ENCODE measurements around the gene HDAC1.

Gene HDAC1

DNA sequence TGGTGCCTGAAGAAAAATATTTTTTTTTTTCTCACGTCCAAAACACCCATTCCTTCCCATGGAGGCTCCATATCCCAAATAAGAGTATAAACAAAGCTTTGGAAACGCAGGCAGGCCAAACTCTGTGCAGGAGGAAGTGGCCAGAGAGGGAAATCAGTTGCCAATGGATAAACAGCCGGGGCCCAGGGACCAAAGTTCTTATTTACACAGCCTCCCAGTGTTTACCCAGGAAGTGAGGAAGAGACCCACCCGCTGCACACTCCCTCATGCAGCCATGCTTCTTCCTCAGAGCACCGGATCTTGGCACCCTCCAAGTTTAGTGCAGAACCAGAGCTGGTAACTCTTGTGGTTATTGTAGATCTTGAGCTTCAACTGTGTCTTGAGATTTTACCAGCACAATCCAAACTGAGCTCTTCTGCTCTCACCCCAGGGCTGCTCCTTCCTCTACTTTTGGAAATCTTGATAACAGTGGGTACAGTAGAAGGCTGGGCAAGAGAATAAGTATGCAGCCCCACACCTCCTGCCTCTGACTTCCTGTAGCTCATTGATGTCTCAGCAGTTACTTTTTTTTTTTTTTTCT lies 29.9 kb downstream of the HDAC1 start:
- in situ Hi-C loops (cut with HindIII; ENCODE audit: low sequenced_read_pairs) = no loop called here

DNA sequence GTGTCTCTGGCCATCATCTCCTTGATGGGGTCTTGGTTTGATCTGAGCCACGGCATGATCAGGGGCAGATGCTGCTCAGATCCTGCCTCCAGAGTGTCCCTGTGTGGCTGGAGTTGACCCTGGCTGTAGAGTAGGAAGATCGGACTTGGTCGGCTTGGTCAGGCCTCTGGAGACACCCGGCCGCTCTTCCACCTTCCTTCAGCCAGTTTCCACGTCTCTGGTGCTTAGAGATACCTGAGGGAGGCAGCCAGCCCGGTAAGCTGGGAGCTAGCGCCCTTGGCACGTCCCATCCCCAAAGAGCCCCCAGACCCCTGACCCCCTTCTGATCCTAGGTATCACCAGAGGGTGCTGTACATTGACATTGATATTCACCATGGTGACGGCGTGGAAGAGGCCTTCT lies 35.3 kb downstream of the HDAC1 start:
- in situ Hi-C loops (cut with HindIII; ENCODE audit: low sequenced_read_pairs) = loop anchor here (5.0 kb wide), 1 partner anchor 50 kb away; no protein-coding TSS in a partner anchor

DNA sequence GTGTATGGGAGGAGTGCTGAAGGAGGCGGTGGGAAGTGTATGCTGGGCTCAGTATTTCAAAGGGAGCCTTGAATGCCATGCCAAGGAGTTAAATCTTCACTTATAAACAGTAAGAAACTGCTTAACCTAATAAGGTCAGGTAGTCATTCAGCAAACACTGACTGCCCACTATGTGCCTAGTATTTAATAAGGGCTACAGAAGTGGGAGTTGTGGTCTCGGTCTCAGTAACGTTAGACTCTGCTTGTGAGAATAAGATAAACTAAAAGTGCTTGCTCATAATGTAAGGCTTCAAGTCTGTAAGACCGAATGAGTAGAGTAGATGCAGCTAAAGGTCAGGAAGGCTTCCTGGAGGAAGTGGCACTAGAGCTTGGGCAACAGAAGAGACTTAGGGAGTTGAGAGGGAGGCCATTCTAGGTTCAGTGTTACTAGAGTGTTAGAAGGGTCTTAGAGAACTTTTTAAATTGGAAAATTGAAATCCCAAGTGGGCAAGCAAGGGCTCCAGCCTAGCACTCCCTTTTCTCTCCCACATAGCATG lies 38.1 kb downstream of the HDAC1 start:
- in situ Hi-C loops (cut with HindIII; ENCODE audit: low sequenced_read_pairs) = loop anchor here (5.0 kb wide), 1 partner anchor 47 kb away; no protein-coding TSS in a partner anchor

DNA sequence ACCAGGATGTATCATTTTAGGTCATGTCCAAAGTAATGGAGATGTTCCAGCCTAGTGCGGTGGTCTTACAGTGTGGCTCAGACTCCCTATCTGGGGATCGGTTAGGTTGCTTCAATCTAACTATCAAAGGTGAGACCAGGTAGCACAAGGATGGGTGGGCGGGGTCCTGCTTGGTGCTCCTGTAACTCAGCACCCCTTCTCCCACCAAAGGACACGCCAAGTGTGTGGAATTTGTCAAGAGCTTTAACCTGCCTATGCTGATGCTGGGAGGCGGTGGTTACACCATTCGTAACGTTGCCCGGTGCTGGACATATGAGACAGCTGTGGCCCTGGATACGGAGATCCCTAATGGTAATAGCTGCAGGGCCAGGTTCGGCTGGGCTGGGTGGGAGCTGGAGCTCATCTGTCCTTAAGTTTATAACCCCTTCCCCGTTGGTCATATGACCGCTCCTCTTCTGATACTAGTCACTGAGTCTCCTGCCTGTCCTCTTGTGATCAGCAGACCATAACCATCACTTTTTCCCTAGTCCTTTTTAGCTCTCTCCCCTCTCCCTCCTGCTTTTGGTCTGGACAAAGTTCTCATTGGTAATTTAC lies 38.8 kb downstream of the HDAC1 start:
- in situ Hi-C loops (cut with HindIII; ENCODE audit: low sequenced_read_pairs) = no loop called here

DNA sequence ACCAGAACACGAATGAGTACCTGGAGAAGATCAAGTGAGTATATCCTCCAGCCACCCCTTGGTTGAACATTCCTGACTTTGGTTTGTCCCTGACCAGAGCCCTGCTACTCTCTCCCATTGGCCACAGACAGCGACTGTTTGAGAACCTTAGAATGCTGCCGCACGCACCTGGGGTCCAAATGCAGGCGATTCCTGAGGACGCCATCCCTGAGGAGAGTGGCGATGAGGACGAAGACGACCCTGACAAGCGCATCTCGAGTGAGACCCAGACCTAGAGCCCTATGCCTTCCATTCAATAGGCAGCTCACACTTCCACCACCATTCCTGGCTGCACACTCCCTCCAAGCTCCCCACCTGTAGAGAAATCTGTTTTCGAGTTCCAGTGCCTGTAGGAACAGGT lies 39.7 kb downstream of the HDAC1 start:
- in situ Hi-C loops (cut with HindIII; ENCODE audit: low sequenced_read_pairs) = no loop called here

DNA sequence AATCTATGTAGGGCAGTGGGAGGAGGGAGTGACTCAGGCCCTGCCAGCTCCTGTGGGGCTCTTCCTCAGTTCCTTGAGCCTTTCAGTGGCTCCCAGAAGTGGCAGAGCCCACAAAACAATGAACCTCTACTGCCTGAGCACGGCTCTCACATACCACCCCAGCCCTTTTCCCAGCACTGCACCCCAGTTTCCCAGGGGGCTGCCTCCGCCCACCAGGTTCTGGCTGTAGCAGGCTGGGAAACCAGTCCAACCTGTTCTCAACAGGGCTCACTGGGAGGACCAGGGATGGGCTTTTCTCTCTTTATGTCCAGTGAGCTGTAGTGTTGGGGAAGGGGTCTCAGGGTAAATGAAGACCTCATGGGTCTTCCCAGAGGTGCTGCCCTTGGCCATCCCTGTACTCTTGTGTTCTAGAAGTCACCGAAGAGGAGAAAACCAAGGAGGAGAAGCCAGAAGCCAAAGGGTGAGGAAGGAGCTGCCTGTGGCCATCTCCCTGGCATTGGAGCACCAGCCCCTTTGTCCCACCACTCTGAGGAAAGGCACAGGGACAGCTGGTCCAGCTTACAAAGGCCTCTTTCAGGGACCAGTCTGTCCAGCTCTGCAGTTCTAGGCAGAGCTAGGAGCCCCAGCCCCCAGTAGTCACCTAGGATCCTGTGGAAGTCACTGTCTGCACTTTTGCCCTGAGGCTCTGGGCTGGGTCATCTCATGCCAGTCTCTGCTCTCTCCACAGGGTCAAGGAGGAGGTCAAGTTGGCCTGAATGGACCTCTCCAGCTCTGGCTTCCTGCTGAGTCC lies 40.6 kb downstream of the HDAC1 start:
- in situ Hi-C loops (cut with HindIII; ENCODE audit: low sequenced_read_pairs) = no loop called here

DNA sequence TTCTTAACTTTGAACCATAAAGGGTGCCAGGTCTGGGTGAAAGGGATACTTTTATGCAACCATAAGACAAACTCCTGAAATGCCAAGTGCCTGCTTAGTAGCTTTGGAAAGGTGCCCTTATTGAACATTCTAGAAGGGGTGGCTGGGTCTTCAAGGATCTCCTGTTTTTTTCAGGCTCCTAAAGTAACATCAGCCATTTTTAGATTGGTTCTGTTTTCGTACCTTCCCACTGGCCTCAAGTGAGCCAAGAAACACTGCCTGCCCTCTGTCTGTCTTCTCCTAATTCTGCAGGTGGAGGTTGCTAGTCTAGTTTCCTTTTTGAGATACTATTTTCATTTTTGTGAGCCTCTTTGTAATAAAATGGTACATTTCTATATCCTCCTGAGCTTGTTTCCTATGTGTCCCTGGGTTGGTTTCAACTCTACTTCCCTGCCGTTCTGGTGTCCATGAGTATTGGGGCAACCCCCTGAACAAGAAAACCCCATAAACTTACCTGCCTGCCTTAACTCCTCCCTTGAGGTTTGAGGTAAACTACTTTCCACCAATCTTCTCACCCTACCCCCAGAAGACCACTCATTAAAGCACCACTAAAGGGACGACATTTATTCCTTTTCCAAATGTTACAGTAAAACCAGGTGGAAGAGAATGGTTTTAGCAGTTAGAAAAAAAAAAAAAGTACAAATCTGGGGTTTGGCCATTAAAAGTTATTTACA lies 41.5 kb downstream of the HDAC1 start:
- in situ Hi-C loops (cut with HindIII; ENCODE audit: low sequenced_read_pairs) = no loop called here

DNA sequence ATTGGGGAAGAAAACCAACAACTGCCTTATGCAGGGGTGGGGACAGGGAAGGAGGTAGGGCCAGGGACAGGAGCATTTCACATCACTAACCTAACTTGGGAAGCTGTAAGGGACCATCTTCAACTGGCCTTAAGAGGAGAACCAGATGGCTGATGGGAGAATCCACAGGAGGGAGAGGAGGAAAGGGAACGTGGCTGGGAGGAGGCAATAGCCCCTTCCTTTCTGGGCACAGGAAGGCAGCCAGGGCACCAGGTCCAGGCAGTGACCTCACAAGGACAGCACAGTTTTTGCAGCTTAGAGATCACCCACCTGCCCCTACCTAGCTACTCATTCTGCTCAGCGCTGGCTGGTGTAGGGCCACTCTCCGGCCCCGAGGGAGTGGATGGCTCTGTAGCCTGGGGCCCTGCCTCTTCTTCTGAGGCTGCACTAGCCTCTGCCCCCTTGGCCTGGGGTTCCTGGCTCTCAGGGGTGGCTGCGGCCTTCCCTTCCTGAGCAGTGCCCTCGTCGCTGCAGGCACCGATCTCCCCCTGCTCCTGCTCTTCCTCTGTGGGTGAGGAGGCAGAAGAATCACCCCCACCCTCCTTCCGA lies 42.5 kb downstream of the HDAC1 start:
- in situ Hi-C loops (cut with HindIII; ENCODE audit: low sequenced_read_pairs) = no loop called here

DNA sequence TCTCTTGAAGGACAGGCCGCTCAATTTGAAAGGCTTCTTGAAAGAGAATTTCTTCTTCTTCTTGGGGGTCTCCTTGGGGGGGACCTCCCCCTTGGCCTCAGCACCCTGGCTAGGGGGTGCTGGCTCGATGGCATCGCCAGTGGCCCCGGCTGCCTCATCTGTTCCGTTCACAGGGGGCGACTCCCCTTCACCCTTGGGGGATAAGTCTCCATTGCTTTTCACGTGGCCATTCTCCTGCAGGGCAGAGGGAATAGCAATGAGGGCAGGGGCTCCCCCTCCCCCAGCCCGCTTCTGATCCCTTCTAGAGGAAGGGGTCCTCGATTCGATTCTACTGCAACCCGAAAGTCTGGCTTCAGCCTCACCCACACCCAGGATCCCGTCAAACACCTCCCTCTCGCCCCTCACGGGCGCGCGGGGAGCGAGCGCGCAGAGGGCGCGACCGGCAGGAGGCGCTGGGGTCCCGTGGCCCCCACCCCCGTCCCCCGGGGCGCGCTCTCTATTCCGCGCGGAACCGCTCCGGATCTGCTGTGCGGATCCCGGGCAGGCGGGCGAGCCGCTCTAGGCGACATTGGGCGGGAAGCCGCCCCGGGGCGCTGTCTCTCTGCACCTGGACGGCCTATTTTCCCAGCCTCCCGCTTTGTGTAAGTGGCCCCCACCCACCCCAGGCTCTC lies 43.1 kb downstream of the HDAC1 start:
- in situ Hi-C loops (cut with HindIII; ENCODE audit: low sequenced_read_pairs) = no loop called here

DNA sequence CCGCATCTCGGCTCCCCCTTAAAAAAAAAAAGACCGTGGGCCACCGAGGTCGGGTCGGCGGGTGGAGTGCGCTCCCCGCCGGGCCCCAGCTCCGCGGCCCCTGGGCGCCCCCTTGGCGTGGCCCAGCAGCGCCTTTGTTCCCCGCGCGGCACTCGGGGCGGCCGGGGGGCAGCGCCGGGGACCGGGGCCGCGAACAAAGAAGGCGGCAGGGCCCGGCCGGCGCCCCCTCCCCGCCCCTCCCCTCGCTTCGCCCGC lies 43.6 kb downstream of the HDAC1 start:
- in situ Hi-C loops (cut with HindIII; ENCODE audit: low sequenced_read_pairs) = no loop called here

DNA sequence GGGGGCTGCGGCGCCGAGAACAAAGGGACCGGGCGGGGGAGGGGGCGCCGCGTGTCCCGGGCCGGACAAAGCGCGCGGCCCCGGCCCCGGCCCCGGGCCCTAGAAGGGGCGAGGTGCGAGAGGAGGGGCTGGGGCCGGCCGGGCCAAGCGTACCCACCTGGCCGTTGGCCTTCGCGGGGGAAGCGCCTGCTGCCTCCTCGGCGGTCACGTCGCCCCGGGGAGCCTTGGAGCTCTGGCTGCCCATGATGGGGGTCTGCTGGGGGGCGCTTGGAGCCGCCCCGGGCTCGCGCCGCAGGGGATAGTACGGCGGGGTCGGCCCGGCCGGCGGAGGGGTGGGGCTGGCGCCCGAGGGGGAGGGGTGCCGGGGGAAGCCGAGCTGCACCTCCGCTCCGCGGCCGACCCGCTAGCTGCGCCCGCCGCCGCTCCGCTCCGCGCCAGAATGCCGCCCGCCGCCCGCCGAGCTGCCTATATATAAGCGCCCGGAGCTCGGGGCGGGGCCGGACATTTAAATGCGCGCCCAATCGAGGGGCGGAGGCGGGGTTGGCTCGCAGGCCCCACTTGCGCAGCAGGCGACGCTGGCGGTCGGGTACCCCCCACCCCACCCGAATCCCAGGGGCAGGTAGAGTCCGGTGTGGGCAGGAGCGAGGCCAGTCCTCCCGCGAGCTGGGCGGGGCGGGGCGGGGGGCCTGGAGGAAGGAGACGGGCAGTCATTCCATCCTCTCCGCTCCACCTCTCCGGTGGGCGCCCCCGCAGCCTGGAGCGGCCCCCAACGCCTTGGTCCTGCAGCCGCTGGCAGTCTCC lies 44.1 kb downstream of the HDAC1 start, which contains the start of gene MARCKSL1:
Gene MARCKSL1, minus strand, starts transcription at position 444 of the 801 bp plus-strand sequence. Its CDS starts 200 bp downstream, at position 244.
- in situ Hi-C loops (cut with HindIII; ENCODE audit: low sequenced_read_pairs) = no loop called here

DNA sequence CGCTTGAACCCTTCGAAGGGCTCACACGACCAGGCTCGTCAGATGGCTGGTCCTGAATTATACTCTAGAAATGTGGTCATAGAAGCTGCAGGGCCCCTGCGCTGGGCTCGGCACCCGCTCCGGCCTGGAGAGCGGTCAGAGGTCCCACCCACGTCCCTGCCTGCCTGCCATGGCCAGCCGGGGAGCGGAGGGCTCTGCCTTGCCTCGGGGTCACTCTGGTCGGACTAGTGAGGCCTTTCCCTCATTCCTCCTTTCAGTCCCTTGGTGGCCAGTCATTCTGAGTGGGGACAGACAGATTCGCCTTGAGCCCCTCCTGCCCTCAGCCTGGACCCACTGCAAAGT lies 44.7 kb downstream of the HDAC1 start:
- in situ Hi-C loops (cut with HindIII; ENCODE audit: low sequenced_read_pairs) = no loop called here

DNA sequence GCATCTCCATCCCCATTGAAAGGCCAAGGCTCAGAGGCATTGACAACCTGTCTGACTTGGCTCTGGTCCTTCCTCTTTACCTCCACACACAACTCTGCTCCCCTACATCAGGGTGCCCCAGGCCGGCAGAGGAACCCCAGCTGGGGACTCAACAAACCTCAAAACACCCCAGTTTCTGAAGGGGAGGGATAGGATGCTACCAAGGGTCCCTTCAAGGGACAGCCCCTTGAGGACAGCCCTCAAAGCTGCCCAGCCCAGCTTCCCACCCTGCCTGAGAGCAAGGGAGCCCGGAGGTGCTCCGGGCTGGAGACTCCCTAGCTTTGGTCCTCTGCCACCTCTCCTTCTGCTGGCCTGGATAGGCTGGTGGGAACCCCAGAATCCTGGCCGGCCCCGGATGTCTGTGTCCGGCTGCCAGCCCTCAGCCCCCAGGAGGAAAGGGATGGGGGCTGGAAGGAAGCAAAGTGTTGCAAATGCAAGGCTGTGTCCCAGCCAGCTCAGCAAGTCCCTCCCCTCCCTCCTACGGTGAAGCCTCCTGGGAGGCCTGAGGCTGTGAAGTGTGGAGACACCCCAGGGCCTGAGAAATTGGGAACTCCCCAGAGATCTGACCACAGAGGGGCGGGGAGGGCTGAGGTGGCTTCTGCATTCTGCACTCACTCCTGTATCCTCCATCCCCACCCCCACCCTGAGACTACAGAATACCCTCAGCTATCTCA lies 45.2 kb downstream of the HDAC1 start:
- in situ Hi-C loops (cut with HindIII; ENCODE audit: low sequenced_read_pairs) = no loop called here

DNA sequence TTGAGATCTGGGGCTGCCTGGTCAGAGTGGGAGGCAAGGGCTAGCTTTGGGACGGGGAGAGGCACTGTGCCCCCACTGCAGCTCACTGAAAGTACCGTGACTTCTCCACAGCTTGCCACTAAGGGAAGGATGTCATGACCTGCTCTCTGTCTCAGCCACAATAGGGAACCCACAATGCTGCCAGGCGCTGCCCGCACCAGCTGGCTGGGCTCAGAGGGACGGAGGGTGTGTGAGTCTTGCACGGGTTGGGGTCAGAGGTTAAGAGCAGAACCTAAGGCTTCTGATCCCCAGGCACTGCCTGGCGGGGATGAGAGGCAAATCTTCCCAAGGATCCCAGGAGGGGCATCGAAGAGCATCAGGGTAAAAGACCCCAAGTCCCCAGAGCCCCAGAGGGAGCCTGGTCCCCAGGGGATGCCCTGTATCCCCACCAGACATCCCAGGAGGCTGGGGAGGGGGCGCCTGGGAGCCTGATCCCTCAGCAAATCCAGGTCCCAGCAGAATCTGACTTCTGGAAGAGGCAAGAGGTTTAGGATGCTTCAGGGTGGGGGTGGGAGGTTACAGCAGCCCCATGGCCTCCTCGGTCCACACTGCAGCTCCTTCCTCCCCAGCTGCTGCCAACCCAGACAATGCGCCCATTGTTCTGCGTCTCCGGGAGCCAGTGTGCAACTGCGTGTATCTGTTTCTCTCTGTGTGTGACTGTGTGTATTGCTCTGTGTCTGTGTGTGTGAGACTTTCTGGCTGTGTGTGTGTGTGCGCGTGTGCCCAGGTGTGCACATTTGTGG lies 46.2 kb downstream of the HDAC1 start:
- in situ Hi-C loops (cut with HindIII; ENCODE audit: low sequenced_read_pairs) = no loop called here

DNA sequence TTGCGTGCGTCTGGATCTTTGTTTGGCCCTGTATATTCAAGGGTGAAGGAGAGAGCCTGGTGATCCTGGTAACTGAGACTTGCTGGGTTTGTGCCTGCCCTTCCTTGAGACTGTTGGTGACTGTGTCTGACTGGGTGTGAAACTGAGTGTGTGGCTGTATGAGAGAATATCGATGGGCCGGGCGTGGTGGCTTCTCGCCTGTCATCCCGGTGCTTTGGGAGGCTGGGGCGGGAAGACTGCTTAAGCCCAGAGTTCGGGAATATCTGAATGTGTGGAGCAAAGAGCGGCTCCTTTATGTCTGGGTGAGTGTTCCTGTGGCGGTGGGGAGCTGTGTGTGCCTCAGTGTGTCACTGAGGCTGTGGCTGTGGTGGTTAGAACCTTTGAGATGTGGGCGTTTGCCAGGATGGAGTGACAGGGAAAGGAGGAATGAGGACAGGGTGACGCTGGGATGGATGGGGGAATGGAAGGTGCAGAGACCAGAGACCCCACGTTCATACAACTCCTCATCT lies 46.8 kb downstream of the HDAC1 start:
- in situ Hi-C loops (cut with HindIII; ENCODE audit: low sequenced_read_pairs) = no loop called here

DNA sequence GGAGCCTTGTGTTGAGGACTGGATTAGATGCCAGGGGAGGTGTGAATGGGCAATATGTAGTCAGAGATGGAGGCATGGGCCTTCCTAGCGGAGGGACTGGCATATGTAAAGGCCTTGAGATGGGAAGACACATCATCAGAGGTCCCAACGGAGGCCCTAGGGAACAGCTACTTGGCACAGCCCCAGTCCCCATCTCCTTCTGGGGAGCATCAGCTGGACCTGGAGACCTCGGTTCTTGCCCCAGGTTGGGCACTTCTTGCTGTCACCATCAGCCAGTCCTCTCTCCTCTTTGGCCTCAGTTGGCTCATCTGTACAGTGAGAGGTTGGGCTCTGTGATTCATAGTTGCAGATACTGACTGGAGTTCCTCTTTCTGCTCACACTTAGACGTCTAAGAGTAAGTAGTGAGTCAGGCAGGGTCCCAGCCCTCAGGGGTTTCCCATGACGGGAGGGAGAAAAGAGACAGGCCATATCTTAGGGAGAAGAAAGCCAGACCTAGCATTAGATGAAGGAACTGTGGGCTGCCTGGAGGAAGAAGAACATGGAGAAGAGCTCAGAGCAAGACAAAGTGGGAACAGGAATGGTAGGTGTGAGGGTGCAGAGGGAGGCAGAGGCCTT lies 47.6 kb downstream of the HDAC1 start:
- in situ Hi-C loops (cut with HindIII; ENCODE audit: low sequenced_read_pairs) = no loop called here

DNA sequence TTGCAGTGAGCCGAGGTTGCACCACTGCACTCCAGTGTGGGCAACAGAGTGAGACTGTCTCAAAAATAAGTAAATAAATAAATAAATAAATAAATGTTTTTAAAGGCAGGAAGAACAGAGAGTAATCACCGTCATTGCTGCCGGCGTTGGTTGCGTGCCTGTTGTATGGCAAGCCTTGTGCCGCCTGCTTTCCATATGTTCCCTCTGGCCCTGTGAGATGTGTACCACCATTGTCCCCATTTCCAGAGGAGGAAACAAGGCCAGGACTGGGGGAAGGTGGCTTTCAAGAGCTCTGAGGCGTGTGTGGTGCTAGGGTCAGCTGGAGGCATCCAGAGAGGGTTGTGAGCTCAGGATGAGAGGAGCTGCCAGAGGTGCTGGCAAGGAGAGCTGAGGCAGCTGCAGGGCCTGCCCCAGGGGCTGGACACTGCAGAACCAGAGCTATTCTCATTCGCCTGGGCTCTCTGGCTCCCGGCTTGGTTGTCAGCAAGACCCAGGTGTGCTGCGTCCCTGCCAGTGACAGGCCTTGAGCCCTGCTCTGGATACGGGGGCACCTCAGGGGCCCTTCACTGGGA lies 49.4 kb downstream of the HDAC1 start:
- in situ Hi-C loops (cut with HindIII; ENCODE audit: low sequenced_read_pairs) = no loop called here

Data from endothelial cell of hepatic sinusoid (primary cell).